GM12878 (cell line): ENCODE data around the gene NEUROD1. TPM values are rescaled to one million over a fixed set of nuclear protein-coding genes. Genes with fewer than 3 reads are reported as not detected.

ENCODE experiments used
- ATAC-seq: fragments of 200-7000 bp; cut with Tn5 transposase; 3 replicates; pipeline ENCODE4 v1.9.1; 2020; ENCODE audit warnings: mild to moderate bottlenecking, moderate library complexity
- BruUV-seq: library from RNA; stranded (reverse); fragments of 400-500 nt; replicated peaks from 2 replicates; lab custom pipeline; 2021; lab: Mats Ljungman, UMichigan
- CTCF ChIA-PET: fragments of 300-600 bp; sonication (Branson Sonifier 250); formaldehyde crosslinking; extraction: SDS; loops from one replicate; lab custom pipeline; 2021; ENCODE audit warnings: inconsistent platforms; lab: Yijun Ruan, JAX
- POLR2A ChIA-PET: fragments of 350-600 bp; formaldehyde crosslinking; extraction: SDS; loops from one replicate; lab custom pipeline; 2021; ENCODE audit warnings: inconsistent platforms; lab: Charles Lee
- RAD21 ChIA-PET: fragments of 300-600 bp; sonication (Branson Sonifier 250); formaldehyde crosslinking; loops from one replicate; lab custom pipeline; 2023; ENCODE audit warnings: antibody characterized with exemption; ENCODE audit not compliant: unreplicated experiment; lab: Charles Lee
- SMC1A ChIA-PET: fragments of 300-600 bp; sonication (Branson Sonifier 250); formaldehyde crosslinking; loops from one replicate; lab custom pipeline; 2023; ENCODE audit not compliant: unreplicated experiment, uncharacterized antibody; lab: Charles Lee
- DNase-seq: peaks from one replicate; pipeline ENCODE4 v3.0.0-alpha.2; 2011; ENCODE audit warnings: low read depth, low spot score
- FAIRE-seq: peaks from 3 replicates; lab custom pipeline; 2011; peaks lifted over from hg19 to GRCh38; lab: Jason Lieb, UNC
- H2AFZ ChIP-seq: 2 replicates; pipeline ENCODE4 v1.6.0; 2011; ENCODE audit warnings: low read depth, low read length, control low read depth; ENCODE audit not compliant: control insufficient read depth
- H3K27ac ChIP-seq: 2 replicates; pipeline ENCODE4 v1.5.1; 2011; ENCODE audit warnings: control low read depth; ENCODE audit not compliant: control insufficient read depth, insufficient read depth
- H3K27me3 ChIP-seq, 2 experiments: replicated peaks in 1 of 2; 2 replicates each; pipeline versions ENCODE4 v1.6.0 to v1.6.1; 2011; ENCODE audit warnings: low read length in 1 of 2; ENCODE audit not compliant: control insufficient read depth in 2 of 2, insufficient read depth in 2 of 2
- H3K36me3 ChIP-seq, 2 experiments: 2 replicates each; pipeline ENCODE4 v1.5.1; 2011; ENCODE audit warnings: low read length in 1 of 2; ENCODE audit not compliant: control insufficient read depth in 2 of 2, insufficient read depth in 2 of 2
- H3K4me1 ChIP-seq: 2 replicates; pipeline ENCODE4 v1.6.1; 2011; ENCODE audit warnings: mild to moderate bottlenecking, low read length, moderate library complexity, mixed read lengths; ENCODE audit not compliant: control insufficient read depth, insufficient read depth
- H3K4me2 ChIP-seq: 2 replicates; pipeline ENCODE4 v1.6.0; 2011; ENCODE audit warnings: control low read depth; ENCODE audit not compliant: control insufficient read depth, insufficient read depth
- H3K4me3 ChIP-seq: fragments of 200-600 bp; sonication (generic); 2 replicates; pipeline ENCODE4 v1.5.1; 2016
- H3K79me2 ChIP-seq: 2 replicates; pipeline ENCODE4 v1.6.0; 2011; ENCODE audit warnings: low read length; ENCODE audit not compliant: control insufficient read depth, insufficient read depth
- H3K9ac ChIP-seq: 2 replicates; pipeline ENCODE4 v1.8.0; 2011; ENCODE audit warnings: low read length, control low read depth, mixed read lengths; ENCODE audit not compliant: control insufficient read depth, insufficient read depth
- H3K9me3 ChIP-seq: replicated peaks from 3 replicates; pipeline ENCODE4 v1.5.1; 2011; ENCODE audit warnings: mild to moderate bottlenecking, low read length; ENCODE audit not compliant: control insufficient read depth, insufficient read depth
- H4K20me1 ChIP-seq: 2 replicates; pipeline ENCODE4 v1.6.0; 2011; ENCODE audit not compliant: control insufficient read depth, insufficient read depth
- ZNF207 ChIP-seq: fragments of 450-650 bp; IDR thresholded peaks from 2 replicates; pipeline ENCODE4 v1.6.1; 2014; ENCODE audit warnings: antibody characterized with exemption, mild to moderate bottlenecking, borderline replicate concordance
- WGBS: methylation state at CpG from one replicate; pipeline ENCODE4 v1.1.6; 2016; ENCODE audit warnings: low lambda C conversion rate; ENCODE audit not compliant: insufficient replicate concordance, insufficient coverage; ENCODE audit errors: missing lambda C conversion rate; 5-methylcytosine and 5-hydroxymethylcytosine counted together
- in situ Hi-C: fragments of 300-500 bp; cut with MboI; formaldehyde crosslinking; loops from 9 replicates; pipeline ENCODE4 v1.14.3; 2018; ENCODE audit warnings: mixed read lengths
- intact Hi-C: fragments of 100-400 bp; cut with micrococcal nuclease; formaldehyde crosslinking; loops from one replicate; pipeline ENCODE4 v1.14.2; 2022; ENCODE audit not compliant: unreplicated experiment
- polyA plus RNA-seq, 11 experiments: library from polyadenylated mRNA; depleted of rRNA in 4 of 11; unstranded in 6 of 11; stranded (reverse) in 5 of 11; fragments of >200 nt; fragmentation: Nextera tagmentation in 4 of 11; fragmentation: Illumina TruSeq in 1 of 11; extraction: Ambion mirVana in 4 of 11; extraction: Trizol in 1 of 11; gene quantifications; 1 replicate in 1 of 11; 2 replicates in 10 of 11; pipeline versions ENCODE4 v1.2.1 to v1.2.3, GENCODE V29; 2011 to 2016; ENCODE audit warnings: inconsistent platforms in 2 of 11, missing spikeins in 2 of 11, low read depth in 1 of 11
- total RNA-seq, 4 experiments: library from RNA; depleted of rRNA in 3 of 4; stranded (reverse); fragments of >200 nt in 3 of 4; fragmentation: Illumina TruSeq in 1 of 4; extraction: Trizol in 1 of 4; gene quantifications; 2 replicates each; pipeline versions ENCODE4 v1.2.1 to v1.2.3, GENCODE V29; 2013 to 2021
- TF ChIP-seq, protein P1 (sequence below): fragments of 450-650 bp; formaldehyde crosslinking; IDR thresholded peaks from 2 replicates; pipeline ENCODE4 v1.5.0; 2022; ENCODE audit warnings: mild to moderate bottlenecking, missing genetic modification characterization
- TF ChIP-seq, protein P2 (sequence below): fragments of 150-350 bp; IDR thresholded peaks from 2 replicates; pipeline ENCODE4 v1.6.1; 2016; ENCODE audit warnings: low read depth, low read length

NEUROD1 gene
- total and polyA plus RNA-seq, 10 of the 15 experiments (the other 5 are each of a cell fraction or from before 2014, with no cell fraction given), result not detected

- Histone ChIP-seq H3K36me3 (no peaks in the 10 kb centered on the region), H3K9me3 (no peaks in the 10 kb centered on the region), H3K4me2 (no peak overlapping the region), H4K20me1 (no peaks in the 10 kb centered on the region), H3K9ac (no peak overlapping the region), H3K27me3 (no peaks in the 10 kb centered on the region), H3K79me2 (no peaks in the 10 kb centered on the region), H3K27ac (no peak overlapping the region), H3K4me3 (no peak overlapping the region), H2AFZ (no peak overlapping the region), H3K4me1 (no peaks in the 10 kb centered on the region)
- in situ Hi-C loops (no loop called here), intact Hi-C loops (no loop called here)
- POLR2A ChIA-PET, result no interaction called here
- RAD21 ChIA-PET, result no interaction called here
- FAIRE-seq, result no peak
- no peak for ATAC-seq
- SMC1A ChIA-PET, result interaction anchor here (0.6 to 1.6 kb wide), 4 partner anchors 16 to 20 kb away, joined by 3 to 8 read pairs (median 5); no protein-coding TSS in a partner anchor
- no peak for DNase-seq
- CTCF ChIA-PET, result interaction anchor here (0.7 to 1.3 kb wide), 2 partner anchors 12 to 18 kb away, joined by 3 to 10 read pairs; no protein-coding TSS in a partner anchor
- TF ChIP-seq, protein P1, sequence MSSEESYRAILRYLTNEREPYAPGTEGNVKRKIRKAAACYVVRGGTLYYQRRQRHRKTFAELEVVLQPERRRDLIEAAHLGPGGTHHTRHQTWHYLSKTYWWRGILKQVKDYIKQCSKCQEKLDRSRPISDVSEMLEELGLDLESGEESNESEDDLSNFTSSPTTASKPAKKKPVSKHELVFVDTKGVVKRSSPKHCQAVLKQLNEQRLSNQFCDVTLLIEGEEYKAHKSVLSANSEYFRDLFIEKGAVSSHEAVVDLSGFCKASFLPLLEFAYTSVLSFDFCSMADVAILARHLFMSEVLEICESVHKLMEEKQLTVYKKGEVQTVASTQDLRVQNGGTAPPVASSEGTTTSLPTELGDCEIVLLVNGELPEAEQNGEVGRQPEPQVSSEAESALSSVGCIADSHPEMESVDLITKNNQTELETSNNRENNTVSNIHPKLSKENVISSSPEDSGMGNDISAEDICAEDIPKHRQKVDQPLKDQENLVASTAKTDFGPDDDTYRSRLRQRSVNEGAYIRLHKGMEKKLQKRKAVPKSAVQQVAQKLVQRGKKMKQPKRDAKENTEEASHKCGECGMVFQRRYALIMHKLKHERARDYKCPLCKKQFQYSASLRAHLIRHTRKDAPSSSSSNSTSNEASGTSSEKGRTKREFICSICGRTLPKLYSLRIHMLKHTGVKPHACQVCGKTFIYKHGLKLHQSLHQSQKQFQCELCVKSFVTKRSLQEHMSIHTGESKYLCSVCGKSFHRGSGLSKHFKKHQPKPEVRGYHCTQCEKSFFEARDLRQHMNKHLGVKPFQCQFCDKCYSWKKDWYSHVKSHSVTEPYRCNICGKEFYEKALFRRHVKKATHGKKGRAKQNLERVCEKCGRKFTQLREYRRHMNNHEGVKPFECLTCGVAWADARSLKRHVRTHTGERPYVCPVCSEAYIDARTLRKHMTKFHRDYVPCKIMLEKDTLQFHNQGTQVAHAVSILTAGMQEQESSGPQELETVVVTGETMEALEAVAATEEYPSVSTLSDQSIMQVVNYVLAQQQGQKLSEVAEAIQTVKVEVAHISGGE (CRISPR knock-in tag), result no peak
- TF ChIP-seq, protein P2, sequence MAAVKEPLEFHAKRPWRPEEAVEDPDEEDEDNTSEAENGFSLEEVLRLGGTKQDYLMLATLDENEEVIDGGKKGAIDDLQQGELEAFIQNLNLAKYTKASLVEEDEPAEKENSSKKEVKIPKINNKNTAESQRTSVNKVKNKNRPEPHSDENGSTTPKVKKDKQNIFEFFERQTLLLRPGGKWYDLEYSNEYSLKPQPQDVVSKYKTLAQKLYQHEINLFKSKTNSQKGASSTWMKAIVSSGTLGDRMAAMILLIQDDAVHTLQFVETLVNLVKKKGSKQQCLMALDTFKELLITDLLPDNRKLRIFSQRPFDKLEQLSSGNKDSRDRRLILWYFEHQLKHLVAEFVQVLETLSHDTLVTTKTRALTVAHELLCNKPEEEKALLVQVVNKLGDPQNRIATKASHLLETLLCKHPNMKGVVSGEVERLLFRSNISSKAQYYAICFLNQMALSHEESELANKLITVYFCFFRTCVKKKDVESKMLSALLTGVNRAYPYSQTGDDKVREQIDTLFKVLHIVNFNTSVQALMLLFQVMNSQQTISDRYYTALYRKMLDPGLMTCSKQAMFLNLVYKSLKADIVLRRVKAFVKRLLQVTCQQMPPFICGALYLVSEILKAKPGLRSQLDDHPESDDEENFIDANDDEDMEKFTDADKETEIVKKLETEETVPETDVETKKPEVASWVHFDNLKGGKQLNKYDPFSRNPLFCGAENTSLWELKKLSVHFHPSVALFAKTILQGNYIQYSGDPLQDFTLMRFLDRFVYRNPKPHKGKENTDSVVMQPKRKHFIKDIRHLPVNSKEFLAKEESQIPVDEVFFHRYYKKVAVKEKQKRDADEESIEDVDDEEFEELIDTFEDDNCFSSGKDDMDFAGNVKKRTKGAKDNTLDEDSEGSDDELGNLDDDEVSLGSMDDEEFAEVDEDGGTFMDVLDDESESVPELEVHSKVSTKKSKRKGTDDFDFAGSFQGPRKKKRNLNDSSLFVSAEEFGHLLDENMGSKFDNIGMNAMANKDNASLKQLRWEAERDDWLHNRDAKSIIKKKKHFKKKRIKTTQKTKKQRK, result no peak
- TF ChIP-seq ZNF207, result no peak
- BruUV-seq, result no TSS peak
- 67% methylated on average over 6 of the region's 6 CpGs for WGBS
Measured at GRCh38 chr2:181697126-181697525, 16.8 kb upstream of the NEUROD1 start.
